Measurements from ENCODE around the gene GLCCI1.

Gene GLCCI1

DNA sequence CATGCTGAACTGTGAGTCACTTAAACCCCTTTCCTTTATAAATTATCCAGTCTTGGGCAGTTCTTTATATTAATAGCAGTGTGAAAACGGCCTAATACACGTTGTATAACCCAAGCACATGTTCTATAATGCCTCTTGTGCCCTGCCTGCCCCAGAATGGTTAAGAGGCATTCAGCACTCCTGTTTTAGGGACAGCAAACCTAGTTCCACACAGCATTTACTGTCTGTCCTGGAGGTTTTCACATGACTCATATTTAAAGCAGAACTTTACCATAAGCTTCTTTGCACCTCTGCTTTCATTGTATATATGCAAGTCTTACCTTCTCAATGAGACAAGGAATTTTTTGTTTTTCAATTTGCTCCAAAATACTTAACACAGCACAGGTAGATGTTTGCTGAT, 148.6 kb downstream of the GLCCI1 start:
- Histone ChIP-seq H3K4me3 (no peak overlapping the region), H3K36me3 (0 out of 22 replicates have a peak, but pooled peaks cover 0 to 4% (median 0%) of the 10 kb centered on the region in 11 experiments), H3K9me3 (replicated peaks in 1 of 11) (peaks cover 20 to 48% (median 27%) of the 10 kb centered on the region in 11 experiments), H3K4me1 (peaks cover 8 to 40% (median 31%) of the 10 kb centered on the region in 10 experiments; a peak in 18 of 20 replicates), H3K9ac (no peak overlapping the region), H3K27ac (no peak overlapping the region), H4K20me1 (no peaks in the 10 kb centered on the region), H3K4me2 (no peak overlapping the region; a peak in 2 of 22 replicates), H3K27me3 (no peaks in the 10 kb centered on the region)
- TF ChIP-seq Cebpa-rat (IDR thresholded peaks at IDR 0.05): no peak

DNA sequence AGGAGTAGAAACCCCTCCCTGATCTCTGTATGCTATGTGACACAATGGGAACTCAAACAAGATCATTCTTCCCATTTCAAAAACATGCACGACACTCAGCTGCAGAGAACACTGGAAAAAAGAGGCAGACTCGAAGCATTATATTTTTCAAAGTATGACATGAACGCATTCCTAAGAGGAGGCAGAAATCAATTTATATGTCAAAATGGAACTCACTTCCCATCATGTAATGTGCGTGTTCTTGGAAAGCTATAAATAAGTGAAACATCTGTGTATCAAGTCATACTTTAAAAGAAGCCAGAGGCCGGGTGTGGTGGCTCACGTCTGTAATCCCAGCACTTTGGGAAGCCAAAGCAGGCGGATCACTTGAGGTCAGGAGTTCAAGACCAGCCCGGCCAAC, 150.7 kb downstream of the GLCCI1 start:
- Histone ChIP-seq H3K4me1 (peaks cover 3 to 30% (median 21%) of the 10 kb centered on the region in 10 experiments; a peak in 18 of 20 replicates), H3K27ac (no peak overlapping the region), H3K27me3 (no peaks in the 10 kb centered on the region), H3K4me2 (no peak overlapping the region), H3K9me3 (replicated peaks in 1 of 11) (peaks cover 0 to 27% (median 7%) of the 10 kb centered on the region in 11 experiments; a peak in 13 of 22 replicates), H3K9ac (no peak overlapping the region), H3K36me3 (no peaks in the 10 kb centered on the region), H4K20me1 (no peaks in the 10 kb centered on the region), H3K4me3 (no peak overlapping the region)
- TF ChIP-seq Cebpa-rat (IDR thresholded peaks at IDR 0.05): no peak

DNA sequence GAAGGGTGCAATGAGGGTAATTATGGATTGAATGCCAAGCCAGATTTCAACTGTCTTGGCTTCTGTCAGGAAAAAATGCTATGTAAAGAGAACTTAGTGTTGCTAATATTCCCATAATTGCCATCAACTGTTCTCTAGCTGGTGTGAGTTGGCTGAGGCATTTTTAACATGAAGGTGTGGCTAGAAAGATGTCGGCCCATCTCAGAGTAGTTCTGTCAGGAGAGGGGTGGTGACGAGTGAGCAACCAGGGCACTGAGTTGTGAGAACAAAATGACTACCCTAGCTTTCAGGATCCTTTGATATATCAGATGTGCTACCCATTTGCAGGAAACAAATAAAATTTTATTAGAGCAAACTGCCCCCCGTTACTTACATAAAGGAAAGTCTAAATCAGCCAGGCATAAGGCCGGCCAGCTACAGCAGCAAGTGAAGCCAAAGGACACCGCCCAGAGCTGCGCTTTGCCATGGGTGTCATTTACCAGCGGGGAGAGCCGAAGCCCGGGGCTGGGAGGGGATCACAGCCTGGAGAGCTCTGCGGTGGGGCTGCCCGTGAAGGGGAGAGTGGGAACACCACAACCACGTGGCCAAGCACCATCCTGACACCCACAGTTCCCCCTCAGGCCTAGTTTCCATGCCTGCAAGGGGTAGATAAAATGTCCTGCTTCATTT, 151.9 kb downstream of the GLCCI1 start:
- Histone ChIP-seq H3K27ac (no peak overlapping the region), H3K27me3 (no peaks in the 10 kb centered on the region), H3K4me1 (peaks cover 5 to 23% (median 14%) of the 10 kb centered on the region in 10 experiments), H3K4me3 (no peak overlapping the region), H3K4me2 (no peak overlapping the region), H3K9me3 (replicated peaks in 1 of 11) (peaks cover 0 to 14% (median 0%) of the 10 kb centered on the region in 11 experiments; a peak in 6 of 22 replicates), H4K20me1 (no peaks in the 10 kb centered on the region), H3K9ac (no peak overlapping the region), H3K36me3 (no peaks in the 10 kb centered on the region)
- TF ChIP-seq Cebpa-rat (IDR thresholded peaks at IDR 0.05): no peak

DNA sequence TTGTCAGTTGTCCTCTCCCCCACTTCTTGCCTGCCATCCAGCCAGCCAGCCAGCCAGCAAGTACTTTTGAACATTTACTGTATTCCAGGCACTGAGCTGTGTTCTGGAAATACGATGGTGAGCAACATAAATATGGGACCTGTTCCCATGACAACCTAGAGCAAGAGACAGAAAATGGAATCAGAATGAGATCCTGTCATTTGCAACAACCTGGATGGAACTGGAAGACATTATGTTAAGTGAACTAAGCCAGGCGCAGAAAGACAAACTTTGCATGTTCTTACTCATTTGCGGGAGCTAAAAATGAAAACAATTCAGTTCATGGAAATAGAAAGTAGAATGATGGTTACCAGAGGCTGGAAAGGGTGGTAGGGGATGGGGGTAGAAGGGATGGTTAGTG, 152.6 kb downstream of the GLCCI1 start:
- H3K4me2 ChIP-seq: no peak overlapping the region
- H4K20me1 ChIP-seq: no peaks in the 10 kb centered on the region
- TF ChIP-seq Cebpa-rat (IDR thresholded peaks at IDR 0.05): no peak
- no peak overlapping the region for H3K27ac ChIP-seq
- H3K4me3 ChIP-seq: no peak overlapping the region
- peaks cover 0 to 10% (median 0%) of the 10 kb centered on the region in 11 experiments; a peak in 4 of 22 replicates for H3K9me3 ChIP-seq (replicated peaks in 1 of 11)
- no peak overlapping the region for H3K9ac ChIP-seq
- H3K36me3 ChIP-seq: no peaks in the 10 kb centered on the region
- H3K4me1 ChIP-seq: peaks cover 12 to 23% (median 14%) of the 10 kb centered on the region in 10 experiments
- H3K27me3 ChIP-seq: no peaks in the 10 kb centered on the region

DNA sequence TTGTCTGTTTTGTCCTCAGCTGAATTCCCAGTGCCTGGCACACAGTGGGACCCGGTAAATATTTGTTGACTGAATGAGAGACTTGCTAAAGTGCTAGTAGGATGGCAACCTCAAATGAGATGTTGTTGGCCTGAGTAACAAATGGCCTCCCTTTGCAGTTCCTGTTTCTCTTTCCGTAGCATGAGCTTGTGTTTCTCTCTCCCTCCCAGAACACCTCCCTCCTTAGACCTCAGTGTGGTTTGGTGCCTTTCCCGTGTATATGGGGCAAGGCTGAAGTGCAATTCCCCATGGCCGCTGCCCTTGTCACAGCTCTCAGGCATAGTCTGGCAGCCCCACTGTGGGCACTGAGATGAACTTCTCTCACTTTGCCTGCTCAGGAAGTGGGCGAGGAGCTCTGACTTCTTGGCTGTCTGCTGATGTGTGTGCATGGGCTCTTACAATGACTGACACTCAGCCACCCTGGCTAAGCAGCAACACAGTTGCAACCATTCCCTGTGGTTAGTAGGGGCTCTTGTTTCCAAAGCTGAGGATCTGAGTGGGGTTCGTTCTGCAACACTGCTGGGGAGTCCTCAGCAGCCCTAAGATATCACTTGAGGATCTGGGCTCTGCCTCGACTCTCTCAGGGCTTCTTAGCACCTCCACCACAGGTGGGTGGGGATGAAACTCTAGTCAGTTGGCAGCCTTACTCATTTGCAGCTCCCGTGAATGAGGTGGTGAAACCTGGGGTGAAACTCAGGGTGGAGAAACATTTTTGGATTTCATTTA, 157.3 kb downstream of the GLCCI1 start:
- peaks cover 16 to 31% (median 23%) of the 10 kb centered on the region in 10 experiments for H3K4me1 ChIP-seq
- no peaks in the 10 kb centered on the region for H3K9me3 ChIP-seq (replicated peaks in 1 of 11)
- H3K27ac ChIP-seq: peak overlapping the region; percentile 9 to 63 (median 38); a peak in 15 of 22 replicates
- H3K4me3 ChIP-seq: no peak overlapping the region
- H3K27me3 ChIP-seq: no peaks in the 10 kb centered on the region
- peak in 1 of 11 experiments; percentile 19; a peak in 1 of 22 replicates for TF ChIP-seq Cebpa-rat (IDR thresholded peaks at IDR 0.05)
- H3K4me2 ChIP-seq: peak overlapping the region; percentile 48 to 76 (median 62)
- peak overlapping the region in 1 of 11 experiments; percentile 6; a peak in 2 of 22 replicates for H3K9ac ChIP-seq
- no peaks in the 10 kb centered on the region for H3K36me3 ChIP-seq
- no peaks in the 10 kb centered on the region for H4K20me1 ChIP-seq

DNA sequence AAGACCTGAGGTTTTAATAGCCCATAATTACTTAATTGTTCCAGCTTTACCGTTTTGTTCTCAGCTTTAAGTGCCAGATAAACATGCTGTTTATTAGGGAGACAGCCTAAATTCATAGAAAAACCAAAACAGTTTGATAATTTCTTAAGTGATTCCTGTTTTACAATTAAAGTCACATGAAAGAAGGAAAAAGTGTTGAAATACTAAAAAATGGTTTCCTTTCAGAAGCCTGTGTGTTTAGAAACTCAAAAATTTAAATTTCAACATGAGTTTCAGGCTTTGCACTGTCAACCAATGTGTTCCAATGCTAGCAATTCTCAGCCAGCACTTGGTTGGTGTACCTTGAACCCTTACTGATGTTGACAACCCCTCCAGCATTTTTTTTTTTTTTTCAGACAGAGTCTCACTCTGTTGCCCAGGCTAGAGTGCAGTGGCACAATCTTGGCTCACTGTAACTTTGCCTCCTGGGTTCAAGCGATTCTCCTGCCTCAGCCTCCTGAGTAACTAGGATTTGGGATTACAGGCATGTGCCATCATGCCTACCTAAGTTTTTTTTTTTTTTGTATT, 158.1 kb downstream of the GLCCI1 start:
- TF ChIP-seq Cebpa-rat (IDR thresholded peaks at IDR 0.05): no peak
- H3K27ac ChIP-seq: peak overlapping the region in 3 of 11 experiments; percentile 9 to 53 (median 50); a peak in 4 of 22 replicates
- peak overlapping the region in 10 of 11 experiments; percentile 48 to 76 (median 61); a peak in 16 of 22 replicates for H3K4me2 ChIP-seq
- H3K4me1 ChIP-seq: peaks cover 16 to 31% (median 23%) of the 10 kb centered on the region in 10 experiments
- H3K9me3 ChIP-seq (replicated peaks in 1 of 11): no peaks in the 10 kb centered on the region
- H3K27me3 ChIP-seq: no peaks in the 10 kb centered on the region
- H3K9ac ChIP-seq: no peak overlapping the region
- no peaks in the 10 kb centered on the region for H4K20me1 ChIP-seq
- no peak overlapping the region for H3K4me3 ChIP-seq
- H3K36me3 ChIP-seq: no peaks in the 10 kb centered on the region

DNA sequence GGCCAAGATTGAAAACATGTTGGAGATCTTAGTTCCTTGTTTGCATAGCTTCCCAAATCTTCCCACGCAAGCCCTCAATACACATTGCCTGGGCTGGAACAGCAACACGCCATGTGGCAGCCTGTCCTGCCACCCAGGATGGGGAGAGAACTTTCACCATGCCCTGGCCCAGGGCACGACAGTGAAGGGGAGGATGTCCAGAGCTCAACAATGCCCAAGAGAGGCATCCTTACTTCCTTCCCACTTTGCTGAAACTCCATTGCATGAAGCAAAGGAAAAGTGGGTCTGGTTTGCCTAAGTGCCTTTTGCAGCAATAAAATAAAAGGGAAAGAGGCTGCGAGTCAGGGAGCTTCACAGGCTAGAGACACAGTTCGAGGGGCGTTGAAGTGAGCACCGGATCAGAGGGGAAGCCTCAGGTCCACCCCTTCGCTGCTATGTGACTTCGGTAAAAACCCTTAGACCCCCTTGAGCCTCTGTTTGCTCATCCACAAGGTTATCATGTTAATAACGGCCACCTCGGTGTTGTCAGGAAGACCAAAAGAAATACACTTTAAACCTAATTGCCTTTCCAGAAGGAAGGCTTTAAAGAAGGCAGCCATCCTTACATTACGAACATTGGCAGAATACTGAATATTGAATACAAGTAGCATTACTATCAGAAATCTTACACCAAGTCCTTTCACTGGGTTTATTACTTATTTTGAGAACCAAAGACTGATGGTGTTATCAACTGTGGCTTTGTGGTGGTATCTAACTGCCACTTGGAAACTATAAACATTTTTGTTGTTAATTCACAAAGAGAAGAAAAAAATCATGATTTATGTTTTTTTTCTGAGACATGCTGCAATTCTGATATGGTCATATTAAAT, 160.1 kb downstream of the GLCCI1 start:
- Histone ChIP-seq H3K27me3 (no peaks in the 10 kb centered on the region), H3K4me1 (peaks cover 16 to 31% (median 24%) of the 10 kb centered on the region in 10 experiments), H4K20me1 (no peaks in the 10 kb centered on the region), H3K27ac (no peak overlapping the region), H3K36me3 (no peaks in the 10 kb centered on the region), H3K9me3 (replicated peaks in 1 of 11) (no peaks in the 10 kb centered on the region), H3K4me3 (no peak overlapping the region), H3K4me2 (peak overlapping the region in 8 of 11 experiments; percentile 9 to 45 (median 26); a peak in 10 of 22 replicates), H3K9ac (no peak overlapping the region)
- TF ChIP-seq Cebpa-rat (IDR thresholded peaks at IDR 0.05): no peak

DNA sequence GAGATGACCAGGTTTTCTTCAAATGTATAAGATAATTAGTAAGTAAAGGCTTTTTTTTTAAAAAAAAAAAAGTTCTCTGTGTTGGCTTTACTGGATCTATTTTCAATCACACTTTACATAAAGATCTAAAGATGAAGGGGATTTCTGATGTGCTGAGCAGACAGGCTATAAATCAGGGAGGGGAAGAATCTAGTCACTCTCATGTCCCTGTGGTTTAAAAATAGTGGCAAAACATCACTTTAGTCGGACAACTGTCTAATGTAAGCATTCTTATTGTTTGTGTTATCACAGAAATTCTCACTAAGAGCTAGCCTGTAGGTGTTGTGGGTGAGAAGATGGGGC, 160.7 kb downstream of the GLCCI1 start:
- no peak for TF ChIP-seq Cebpa-rat (IDR thresholded peaks at IDR 0.05)
- H3K27ac ChIP-seq: no peak overlapping the region
- H3K9ac ChIP-seq: no peak overlapping the region
- H3K4me3 ChIP-seq: no peak overlapping the region
- peak overlapping the region in 1 of 11 experiments; percentile 40; a peak in 1 of 22 replicates for H3K4me2 ChIP-seq
- no peaks in the 10 kb centered on the region for H3K36me3 ChIP-seq
- no peaks in the 10 kb centered on the region for H3K9me3 ChIP-seq (replicated peaks in 1 of 11)
- peaks cover 16 to 31% (median 24%) of the 10 kb centered on the region in 10 experiments for H3K4me1 ChIP-seq
- no peaks in the 10 kb centered on the region for H3K27me3 ChIP-seq
- H4K20me1 ChIP-seq: no peaks in the 10 kb centered on the region

Data from BLaER1 treated with 17β-estradiol and CSF1 and Interleukin-3, amounts not matched to agents 10 nM and 100 nM (cell line).